Stimulated activated CD8-positive, alpha-beta memory T cell treated with anti-CD3 and anti-CD28 coated beads, Interleukin-12 subunit alpha, Interleukin-12 subunit beta, amount 100 ng/mL, for 4 hours (primary cell): ENCODE results near the gene NFE2L2.
"Not testable (repeated sequence)": the region's sequence is repeated elsewhere in the genome, so short reads cannot be mapped to it uniquely, and the experiment has no call there.

Experiments
- DNase-seq: peaks from one replicate; pipeline ENCODE4 v3.0.0-alpha.2; 2020; ENCODE audit warnings: low read depth

The NFE2L2 gene

DNA sequence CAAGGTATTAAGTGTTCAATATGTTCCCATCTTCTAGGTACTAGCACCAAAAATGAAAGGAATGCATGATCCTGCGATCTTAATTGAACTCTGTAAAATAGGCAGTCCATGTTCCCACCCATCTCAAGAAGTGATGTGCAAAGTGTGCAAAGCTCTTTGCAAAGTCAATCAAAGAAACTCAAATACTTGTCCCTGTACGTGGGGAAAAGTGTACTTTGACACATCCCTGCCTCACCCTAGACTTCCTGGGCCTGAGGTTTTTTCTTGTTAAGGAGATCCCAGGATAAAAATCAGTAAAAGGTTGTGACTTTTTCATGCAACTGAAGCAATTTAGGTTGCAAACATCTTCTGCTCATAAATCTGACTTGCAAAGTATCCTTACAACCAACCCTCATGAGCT lies 26.6 kb downstream of the NFE2L2 start:
- DNase-seq, result no peak

DNA sequence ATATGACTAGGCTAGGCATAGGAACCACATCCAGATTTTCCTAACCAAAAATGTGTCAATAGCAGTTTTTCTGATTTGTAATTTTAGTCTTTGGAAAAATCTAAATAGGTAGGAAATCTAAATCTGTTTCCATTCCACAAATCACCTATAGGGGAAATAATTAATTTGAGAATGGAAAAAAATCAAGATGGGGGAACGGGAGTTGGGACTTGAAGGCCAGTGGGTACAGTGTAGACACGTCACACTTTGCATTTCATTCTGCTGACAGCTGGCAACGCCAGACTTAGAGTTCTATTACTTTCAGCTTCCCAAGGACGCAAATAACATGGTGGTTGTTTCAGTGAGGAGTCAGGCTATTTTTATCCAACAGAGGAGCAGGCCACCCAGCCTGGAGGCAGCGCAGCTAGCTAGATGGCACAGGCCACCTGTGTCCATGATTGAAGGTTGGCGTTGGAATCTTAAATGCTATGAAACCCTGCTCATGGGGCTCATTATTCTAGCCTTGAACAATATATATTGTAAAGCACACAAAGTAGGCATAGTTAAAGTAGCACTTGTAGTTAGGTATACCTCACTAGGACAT lies 28.6 kb downstream of the NFE2L2 start:
- DNase-seq, result no peak

DNA sequence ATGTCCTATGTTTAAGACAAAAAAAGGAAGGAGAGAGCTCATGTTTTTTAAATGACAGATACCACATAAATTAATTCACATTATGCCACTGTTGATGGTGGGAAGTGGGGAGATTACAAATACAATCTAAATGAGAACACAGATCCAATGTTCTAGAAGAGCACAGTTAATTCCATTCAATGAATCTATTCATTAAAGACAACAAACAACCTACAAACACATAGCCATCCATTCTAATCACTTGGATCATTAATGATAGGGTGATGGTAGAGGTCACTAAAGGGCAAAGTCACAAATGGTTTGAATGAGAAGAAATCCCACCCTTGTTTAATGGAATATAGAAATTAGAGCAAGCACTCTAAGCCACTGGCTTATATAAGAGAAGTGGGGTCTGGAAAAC lies 30.3 kb downstream of the NFE2L2 start:
- DNase-seq, result no peak

DNA sequence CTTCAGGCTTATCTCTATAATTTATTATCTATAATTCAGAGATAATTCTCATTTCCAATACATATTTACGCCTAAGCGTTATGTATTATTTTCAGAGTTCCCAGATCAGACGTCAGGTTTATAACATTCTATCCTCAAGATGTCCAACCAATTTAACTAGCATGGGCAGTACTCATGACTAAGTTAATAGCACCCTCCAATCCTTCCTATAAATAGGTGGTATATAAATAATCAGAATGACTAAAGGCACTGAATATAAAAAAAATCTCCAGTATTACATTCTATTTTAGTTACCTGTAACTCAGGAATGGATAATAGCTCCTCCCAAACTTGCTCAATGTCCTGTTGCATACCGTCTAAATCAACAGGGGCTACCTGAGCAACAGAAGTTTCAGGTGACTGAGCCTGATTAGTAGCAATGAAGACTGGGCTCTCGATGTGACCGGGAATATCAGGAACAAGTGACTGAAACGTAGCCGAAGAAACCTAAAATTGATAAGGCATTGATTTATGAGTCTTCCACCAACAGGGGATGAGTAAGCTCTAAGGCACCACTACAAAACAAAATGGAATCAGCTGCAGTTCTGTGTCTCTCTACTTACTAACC lies 32.3 kb downstream of the NFE2L2 start:
- no peak for DNase-seq

DNA sequence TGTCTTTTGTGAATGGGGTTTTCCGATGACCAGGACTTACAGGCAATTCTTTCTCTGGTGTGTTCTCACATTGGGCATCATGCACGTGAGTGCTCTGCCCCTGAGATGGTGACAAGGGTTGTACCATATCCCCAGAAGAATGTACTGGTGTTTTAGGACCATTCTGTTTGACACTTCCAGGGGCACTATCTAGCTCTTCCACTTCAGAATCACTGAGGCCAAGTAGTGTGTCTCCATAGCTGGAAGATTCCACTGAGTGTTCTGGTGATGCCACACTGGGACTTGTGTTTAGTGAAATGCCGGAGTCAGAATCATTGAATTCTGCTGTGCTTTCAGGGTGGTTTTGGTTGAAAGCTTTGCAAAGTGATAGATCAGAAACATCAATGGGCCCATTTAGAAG lies 33.3 kb downstream of the NFE2L2 start:
- no peak for DNase-seq

DNA sequence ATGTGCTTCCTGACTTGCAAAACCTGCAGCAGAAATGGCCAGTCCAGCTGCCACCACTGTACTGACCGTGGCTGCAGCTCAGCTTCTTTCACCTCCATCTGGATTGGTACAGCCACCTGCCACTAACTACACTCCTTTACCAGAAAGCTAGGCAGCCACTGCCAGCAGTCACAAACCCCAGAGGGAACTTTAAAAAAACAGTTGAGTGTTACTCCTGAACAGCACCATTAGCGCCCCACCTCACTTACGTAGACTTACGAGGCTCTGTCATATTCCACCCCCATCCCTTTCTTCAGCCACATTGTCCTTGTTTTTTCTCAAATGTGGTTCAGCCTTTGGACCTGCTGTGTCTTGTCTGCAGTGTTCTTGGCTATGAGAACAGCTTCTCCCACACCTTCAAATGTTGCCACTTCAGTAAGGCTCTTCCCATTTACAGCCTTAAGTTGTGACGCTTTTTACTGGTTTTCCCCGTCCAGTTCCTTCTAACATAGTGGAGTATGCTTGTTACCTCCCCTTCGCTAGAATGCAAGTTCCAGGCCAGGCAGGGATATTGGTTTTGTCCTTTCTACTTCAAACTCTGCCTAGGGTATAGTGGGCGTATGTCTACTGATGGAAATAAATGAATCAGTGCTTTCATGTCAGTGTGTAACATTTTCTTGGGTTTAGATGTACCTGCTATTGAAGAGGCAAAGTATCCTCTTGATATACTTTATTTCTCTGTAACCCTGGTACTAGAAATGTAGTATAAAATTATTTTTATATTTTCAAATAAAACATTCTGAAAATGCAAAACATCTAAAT lies 34.9 kb downstream of the NFE2L2 start:
- DNase-seq, result no peak

DNA sequence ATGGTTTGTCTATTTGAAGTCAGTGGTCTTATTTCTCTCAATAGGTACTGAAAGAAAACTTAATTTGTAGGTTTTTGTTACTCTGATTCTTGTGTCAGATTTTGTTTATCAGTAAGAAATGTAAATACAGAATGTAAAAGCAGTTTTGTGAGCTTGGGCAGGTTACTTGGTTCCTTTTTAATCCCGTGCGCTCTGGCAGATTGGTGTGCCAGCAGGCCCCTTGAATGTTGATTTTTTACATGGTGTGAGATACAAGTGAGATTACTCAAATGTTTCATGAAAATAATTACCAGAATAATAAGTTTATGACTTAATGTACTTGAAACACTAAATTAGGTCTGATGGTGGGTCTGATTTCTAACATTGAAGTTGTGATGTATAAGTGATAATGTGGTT lies 38.6 kb downstream of the NFE2L2 start:
- no peak for DNase-seq

DNA sequence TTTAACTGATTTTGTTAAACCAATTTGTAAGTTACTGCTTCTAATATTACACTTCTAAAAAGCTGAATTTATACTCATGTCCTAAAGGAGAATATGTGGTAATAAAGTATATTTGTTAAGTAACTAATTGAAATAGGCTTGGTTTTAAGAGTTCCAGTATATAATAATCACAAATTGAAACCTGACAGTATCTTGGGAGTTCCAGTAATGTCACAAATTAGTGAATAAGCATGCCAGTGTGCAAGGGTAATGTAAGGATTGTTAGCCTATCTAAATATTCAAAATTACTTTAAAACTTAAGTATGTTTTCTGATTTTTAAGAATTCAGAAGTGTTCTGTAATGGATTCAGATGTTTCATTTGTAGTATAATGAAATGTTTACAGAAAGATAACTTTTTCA lies 41.1 kb downstream of the NFE2L2 start:
- not testable (repeated sequence) for DNase-seq

DNA sequence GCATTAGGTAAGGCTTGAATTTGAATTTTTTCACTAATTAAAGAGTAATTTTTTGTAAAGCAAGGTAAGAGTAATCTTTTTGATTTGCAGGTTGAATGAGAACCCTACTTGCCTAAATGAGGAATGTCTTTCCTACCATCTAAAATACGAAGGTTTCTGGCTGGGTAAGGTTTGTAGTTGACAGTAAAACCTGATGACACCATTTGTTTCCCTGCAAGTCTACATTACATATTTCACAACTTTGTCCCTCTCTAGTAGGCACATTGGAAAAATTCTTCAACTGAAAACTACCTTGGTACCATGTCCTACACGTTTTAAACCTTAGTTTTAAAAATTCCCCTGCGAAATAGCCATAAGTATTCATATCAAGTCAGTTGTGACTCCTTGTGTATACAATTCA lies 42.6 kb downstream of the NFE2L2 start:
- DNase-seq, result no peak

DNA sequence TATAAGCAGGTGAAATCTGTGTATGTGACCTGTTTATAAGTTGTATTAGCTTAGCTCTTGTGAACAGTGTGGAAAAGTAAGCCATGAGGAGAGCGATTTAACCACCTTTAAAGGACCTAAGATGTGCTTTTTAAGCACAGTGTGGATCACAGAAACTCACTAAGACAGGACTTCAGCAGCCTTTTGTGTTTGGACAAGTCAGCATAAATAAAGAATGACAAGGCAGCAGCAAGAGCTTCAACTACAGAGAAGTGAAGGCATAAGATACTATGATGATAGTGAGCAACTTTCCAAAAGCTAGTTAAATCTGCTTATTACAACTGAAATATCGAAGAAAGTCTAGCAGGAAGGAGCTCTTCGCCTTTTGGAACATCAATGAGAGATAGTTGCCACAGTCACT lies 43.0 kb downstream of the NFE2L2 start:
- no peak for DNase-seq

DNA sequence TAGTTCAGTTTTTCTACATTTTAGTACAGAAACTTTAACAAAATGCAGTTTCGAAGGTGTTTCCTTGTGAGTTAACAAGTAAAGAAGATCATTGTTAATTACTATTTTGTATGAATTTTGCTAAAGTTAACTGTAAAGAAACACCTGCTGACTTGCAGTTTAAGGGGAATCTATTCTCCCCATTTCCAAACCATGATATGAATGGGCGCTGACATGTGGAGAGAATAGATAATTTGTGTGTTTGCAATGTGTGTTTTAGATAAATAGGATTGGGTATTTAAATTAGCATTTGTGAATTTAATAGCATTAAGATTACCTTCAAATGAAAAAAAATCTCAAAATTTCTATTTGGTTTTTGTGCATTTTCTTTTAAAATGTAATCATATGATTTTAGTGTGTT lies 44.7 kb downstream of the NFE2L2 start:
- not testable (repeated sequence) for DNase-seq

DNA sequence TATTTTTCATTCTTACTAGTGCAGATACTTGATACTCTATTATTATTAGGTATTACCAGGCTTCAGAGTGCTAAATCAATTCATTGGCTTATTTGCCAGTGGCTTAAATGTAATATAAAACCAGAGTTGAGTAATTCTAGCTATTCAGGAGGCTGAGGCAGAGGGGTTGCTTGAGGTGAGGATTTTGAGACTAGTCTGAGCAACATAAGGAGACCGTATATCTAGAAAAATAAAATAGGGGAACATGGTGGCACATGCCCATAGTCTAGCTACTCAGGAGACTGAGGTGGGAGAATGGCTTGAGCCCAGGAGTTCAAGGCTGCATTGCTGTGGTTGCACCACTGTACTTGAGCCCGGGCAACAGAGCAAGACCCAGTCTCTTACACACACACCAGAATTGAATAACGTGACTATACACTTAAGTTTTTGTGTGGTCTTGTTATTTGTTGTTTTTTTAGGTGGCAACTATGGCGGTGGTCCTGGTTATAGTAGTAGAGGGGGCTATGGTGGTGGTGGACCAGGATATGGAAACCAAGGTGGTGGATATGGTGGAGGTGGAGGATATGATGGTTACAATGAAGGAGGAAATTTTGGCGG lies 47.2 kb downstream of the NFE2L2 start:
- no peak for DNase-seq

DNA sequence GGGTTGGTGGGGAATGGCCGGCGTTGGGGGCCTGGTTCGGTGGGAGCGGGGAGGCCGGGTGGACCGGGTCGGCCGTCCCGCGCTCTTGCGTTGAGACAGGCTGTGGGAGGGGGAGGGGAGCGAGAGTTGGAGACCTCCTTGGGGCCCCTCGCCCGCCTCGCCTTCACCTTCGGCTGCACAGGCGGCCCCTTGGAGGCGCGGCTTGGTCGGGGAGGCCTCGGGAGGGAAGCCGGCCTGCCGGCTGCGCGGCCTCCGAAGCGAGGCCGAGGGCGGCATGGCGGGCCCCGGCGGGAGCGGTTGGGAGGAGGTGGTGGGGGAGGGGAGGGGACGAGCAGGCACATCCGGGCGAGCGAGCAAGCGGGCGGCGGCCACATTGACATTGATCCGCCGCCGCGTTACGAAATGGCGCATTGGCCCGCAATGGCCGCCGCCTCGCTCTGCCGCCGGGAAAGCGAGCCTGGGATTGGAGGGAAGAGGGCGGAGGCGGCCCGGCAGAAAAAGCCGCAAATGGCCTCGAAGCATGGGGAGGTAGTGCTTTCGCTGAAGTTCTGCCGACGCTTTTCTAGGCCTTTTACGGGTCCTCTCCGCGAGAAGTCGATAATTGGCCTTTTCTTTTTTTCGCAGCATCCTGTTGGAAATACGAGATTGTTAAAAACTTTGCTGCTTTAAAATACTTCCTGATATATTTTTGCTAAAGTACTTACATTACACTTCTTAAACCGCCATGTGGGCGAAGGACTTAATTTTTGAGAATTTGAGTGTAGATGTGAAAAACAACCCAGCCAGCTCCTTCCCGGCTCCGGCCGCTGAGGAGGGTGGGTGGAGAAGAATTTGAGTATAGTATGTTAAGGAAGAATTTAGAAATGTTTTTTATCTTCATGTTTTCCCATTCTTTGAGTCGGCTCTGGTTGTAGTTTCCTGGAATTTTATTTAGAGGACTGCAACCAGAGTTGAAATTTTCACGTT lies 51.4 kb downstream of the NFE2L2 start:
- DNase-seq, result peak; percentile 84

DNA sequence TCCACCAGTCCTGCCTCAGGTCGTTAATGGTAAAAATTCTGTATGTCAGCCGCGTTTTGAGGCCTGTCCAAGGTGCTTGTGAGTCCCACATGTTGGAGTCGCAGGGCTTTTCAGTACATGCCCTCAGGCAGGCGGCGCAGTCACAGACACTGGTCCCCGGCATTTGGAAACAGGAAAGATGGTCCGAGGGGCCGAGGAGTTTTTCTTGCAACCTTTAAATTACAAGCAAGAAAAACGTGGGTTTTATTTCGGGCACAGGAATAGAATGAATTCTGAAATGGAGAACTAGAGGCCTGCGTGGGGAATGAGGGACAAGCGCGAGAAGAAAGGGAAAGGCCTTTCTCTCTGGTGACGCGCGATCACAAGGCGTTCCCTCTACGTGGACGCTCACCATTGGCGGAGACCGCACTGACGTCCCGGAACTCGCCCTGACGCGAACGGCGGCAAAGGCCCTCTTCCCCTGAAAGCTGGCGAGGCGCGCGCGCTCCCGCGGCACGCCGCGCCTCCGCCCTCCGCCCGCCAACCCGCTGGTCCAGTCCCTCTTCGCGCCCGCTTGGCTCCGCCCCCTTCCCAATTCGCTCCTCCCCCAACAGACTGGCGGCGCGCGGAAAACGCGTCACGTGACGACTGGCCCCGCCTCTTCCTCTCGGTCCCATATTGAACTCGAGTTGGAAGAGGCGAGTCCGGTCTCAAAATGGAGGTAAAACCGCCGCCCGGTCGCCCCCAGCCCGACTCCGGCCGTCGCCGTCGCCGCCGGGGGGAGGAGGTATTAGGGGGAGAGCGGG lies 52.2 kb downstream of the NFE2L2 start, which contains the start of gene HNRNPA3:
TSS of gene HNRNPA3 (plus strand) at position 689 of the 785 bp plus-strand sequence. CDS start at position 695, 6 bp downstream.
- DNase-seq, result peak; percentile 99

DNA sequence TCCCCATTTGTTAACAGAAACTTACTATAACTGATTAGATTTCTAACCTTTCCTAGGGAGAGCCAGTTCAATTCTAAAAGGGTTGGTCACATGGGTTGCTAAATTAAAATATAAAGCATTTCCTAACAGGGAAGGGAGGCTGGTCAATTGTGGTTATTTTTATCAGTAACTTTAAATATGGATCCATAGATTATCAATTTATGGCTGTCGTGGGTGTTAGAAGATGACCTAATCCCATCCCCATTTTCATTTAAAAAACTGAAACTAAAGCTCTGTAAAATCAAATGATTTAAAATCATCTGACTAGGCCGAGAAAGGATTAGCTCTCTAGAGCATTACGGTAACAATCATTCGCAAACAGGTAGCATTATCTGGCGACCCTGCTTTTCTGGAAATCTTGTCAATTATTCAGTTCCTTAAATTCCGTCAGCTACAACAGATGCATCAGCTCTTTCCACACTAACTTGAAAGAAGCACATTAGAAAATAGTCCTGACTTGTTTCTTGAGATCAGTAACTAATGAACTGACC lies 52.9 kb downstream of the NFE2L2 start:
- no peak for DNase-seq

DNA sequence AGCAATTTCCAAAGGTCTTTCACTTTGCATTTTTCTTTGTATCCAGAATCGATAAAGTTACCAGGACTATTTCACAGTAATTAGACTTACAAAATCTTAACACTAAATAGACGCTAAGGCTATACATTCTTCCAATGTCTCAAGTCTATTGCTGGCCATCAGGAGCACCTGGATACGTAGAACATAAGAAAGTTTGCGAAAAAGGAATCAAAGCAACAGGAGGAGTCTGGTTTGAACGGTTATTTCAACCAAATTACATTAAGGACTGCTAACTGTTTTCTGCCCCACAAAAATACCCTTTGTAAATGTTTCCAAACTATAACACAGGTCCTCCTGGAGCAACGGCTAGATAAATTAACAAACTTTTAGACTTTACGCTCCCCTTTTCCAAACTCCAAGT lies 53.4 kb downstream of the NFE2L2 start:
- no peak for DNase-seq

DNA sequence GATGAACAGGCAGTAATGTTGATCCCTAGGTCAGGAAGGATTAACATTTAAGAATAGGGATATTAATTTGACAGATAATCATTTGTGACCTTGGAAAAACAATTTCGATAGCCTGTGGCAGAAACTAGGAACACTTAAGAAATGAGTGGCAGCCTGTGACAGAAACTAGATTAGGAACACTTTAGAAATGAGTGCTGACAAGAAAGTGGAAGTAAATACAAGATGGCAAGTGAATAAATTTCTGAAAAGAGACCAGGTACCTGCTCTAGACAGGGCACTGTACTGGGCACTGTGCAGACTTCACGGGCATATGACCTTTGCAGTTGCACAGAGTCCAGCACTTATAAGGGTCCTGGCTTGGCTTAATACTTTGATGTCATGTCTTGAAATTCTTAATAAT lies 57.4 kb downstream of the NFE2L2 start:
- no peak for DNase-seq

DNA sequence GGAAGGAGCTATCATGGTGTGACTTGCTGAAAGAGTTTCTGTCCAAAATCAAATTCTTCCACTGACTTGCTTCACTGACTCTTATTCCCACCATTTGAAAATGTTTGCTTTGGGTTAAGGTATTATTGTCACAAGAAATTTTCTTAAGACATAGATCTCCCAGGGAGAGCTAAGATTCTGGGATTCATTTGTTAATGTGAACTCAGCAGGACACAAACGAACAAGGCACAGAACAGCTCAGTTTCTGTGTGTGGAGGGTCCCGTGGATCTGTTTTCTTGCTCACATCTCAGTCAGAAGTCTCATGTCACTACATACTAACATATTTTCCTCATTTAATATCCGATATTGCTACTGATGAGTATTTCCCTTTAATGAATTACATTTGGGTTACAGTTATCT lies 60.1 kb downstream of the NFE2L2 start:
- DNase-seq, result no peak

DNA sequence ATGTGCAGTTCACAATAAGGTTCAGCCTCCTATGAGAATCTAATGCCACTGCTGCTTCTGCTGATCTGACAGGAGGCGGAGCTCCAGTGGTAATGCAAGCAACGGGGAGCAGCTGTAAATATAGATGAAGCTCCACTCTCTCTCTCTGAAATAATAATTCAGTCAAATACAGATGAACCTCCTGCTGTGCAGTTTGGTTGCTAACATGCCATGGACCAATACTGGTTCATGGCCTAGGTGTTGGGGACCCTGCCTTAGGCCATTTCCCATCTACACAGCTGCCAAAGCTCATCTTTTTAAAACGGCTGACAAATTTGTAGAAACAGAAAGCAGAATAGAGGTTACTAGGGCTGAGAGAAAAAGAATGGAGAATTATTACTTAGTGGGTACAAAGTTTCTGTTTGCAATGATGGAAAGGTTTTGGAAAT lies 62.6 kb downstream of the NFE2L2 start:
- no peak for DNase-seq

DNA sequence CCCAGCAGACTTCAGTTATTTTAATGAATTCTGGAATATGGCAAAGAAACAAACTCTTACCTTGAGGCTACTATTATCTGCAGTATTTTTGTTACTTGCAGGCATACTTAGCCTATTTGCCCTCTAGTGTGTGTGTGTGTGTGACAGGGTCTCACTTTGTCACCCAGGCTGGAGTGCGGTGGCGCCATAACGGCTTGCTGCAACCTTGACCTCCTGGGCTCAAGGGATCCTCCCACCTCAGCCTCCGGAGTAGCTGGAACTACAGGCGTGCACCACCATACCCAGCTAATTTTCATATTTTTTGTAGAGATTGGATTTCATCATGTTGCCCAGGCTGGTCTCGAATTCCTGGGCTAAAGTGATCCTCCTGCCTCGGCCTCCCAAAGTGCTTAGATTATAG lies 64.1 kb downstream of the NFE2L2 start:
- DNase-seq, result not testable (repeated sequence)

DNA sequence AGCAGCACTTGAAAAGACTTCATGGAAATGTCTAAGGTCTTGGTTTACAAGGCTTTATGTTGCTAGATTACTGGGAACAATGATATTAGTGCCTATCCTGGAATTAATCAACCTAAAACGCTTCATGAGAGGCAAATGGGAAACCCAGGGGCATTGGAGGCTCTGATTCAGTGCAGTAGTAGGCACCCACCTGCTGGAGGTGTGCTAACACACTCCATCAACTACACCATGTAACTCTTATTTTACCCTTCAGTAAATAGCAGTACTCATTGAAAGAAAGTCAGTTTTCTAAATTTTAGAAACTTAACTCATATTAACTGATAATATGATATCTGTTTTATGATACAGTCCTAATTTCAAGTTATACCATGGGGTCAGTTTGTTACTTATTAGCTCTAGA lies 69.3 kb downstream of the NFE2L2 start:
- no peak for DNase-seq
